Upper lobe of left lung (tissue), 6 donors: Measurements from ENCODE around the gene PBX3. TPM values are rescaled to one million over a fixed set of nuclear protein-coding genes. Genes with fewer than 3 reads are reported as not detected.

ENCODE experiments used
- ATAC-seq, 2 donors: fragments of 200-7000 bp; cut with Tn5 transposase; one replicate each; pipeline ENCODE4 v1.9.1; 2022; ENCODE audit warnings: mild to moderate bottlenecking in 2 of 2, moderate library complexity in 2 of 2; ENCODE audit not compliant: low FRiP score in 2 of 2
- DNase-seq, 2 donors: peaks; one replicate each; pipeline ENCODE4 v3.0.0-alpha.2; 2019 to 2020
- H3K27ac ChIP-seq, 4 donors: fragments of 200-600 bp; sonication (generic); one replicate each; pipeline ENCODE4 v1.5.1; 2016 to 2019
- H3K27me3 ChIP-seq, 4 donors: fragments of 200-600 bp; sonication (generic); one replicate each; pipeline ENCODE4 v1.5.1; 2017 to 2019
- H3K36me3 ChIP-seq, 4 donors: fragments of 200-600 bp; sonication (generic); one replicate each; pipeline ENCODE4 v1.5.1; 2016 to 2019
- H3K4me1 ChIP-seq, 4 donors: fragments of 200-600 bp; sonication (generic); one replicate each; pipeline ENCODE4 v1.5.1; 2018 to 2019
- H3K4me3 ChIP-seq, 4 donors: fragments of 200-600 bp; sonication (generic); one replicate each; pipeline ENCODE4 v1.5.1; 2017 to 2019; ENCODE audit warnings: mild to moderate bottlenecking in 2 of 4, moderate library complexity in 1 of 4
- H3K9me3 ChIP-seq, 4 donors: fragments of 200-600 bp; sonication (generic); one replicate each; pipeline ENCODE4 v1.5.1; 2018 to 2019
- EP300 ChIP-seq, 4 donors: sonication (generic); formaldehyde crosslinking; IDR thresholded peaks; one replicate each; pipeline ENCODE4 v1.5.1; 2017; ENCODE audit warnings: antibody characterized with exemption in 4 of 4, control low read depth in 2 of 4
- POLR2A ChIP-seq, 4 donors: fragments of 450-650 bp; IDR thresholded peaks; one replicate each; pipeline ENCODE4 v1.5.1; 2016 to 2017; ENCODE audit warnings: antibody characterized with exemption in 4 of 4, mild to moderate bottlenecking in 2 of 4
- POLR2AphosphoS5 ChIP-seq, 2 donors: sonication (generic); formaldehyde crosslinking; IDR thresholded peaks; one replicate each; pipeline ENCODE4 v1.5.1; 2017; ENCODE audit warnings: antibody characterized with exemption in 2 of 2
- WGBS, 2 donors: methylation state at CpG; one replicate each; pipeline ENCODE4 v1.1.5; 2017 to 2018; 5-methylcytosine and 5-hydroxymethylcytosine counted together
- total RNA-seq, 6 donors: library from RNA; depleted of rRNA in 4 of 6; stranded (reverse); fragments of >200 nt in 4 of 6; gene quantifications; one replicate each; pipeline versions ENCODE4 v1.1.0 to v1.2.1, GENCODE V29; 2016 to 2021
- TF ChIP-seq, protein P1 (sequence below), 6 experiments: fragments of 450-650 bp in 4 of 6; fragments of 200-600 bp in 2 of 6; sonication (generic) in 2 of 6; IDR thresholded peaks; one replicate each; pipeline ENCODE4 v1.5.1; 2016 to 2019; ENCODE audit warnings: antibody characterized with exemption in 6 of 6
- donor health status: DM: no; HTN: no; CAD: no; lungs with moderate emphysema.
- donor health status: DM: no; HTN: yes; CAD: no; lungs with severe emphysema.

Gene PBX3
- total RNA-seq, 6 donors from 2014 or later, result 25.7 to 57.6 (median 41.9) TPM

- WGBS, 2 donors, result 82 to 83% methylated on average over 3 of the region's 3 CpGs
- Histone ChIP-seq H3K4me1 (no peaks in the 10 kb centered on the region), H3K9me3 (peaks cover 0 to 7% (median 2%) of the 10 kb centered on the region in 4 donors), H3K27me3 (no peaks in the 10 kb centered on the region), H3K4me3 (no peak overlapping the region), H3K36me3 (peaks cover 0 to 10% (median 3%) of the 10 kb centered on the region in 4 donors), H3K27ac (no peak overlapping the region)
- DNase-seq (no peak), ATAC-seq (no peak)
- TF ChIP-seq EP300 (IDR thresholded peaks at IDR 0.05) (no peak), POLR2AphosphoS5 (IDR thresholded peaks at IDR 0.05) (no peak), POLR2A (IDR thresholded peaks at IDR 0.05) (no peak)
- TF ChIP-seq, protein P1, sequence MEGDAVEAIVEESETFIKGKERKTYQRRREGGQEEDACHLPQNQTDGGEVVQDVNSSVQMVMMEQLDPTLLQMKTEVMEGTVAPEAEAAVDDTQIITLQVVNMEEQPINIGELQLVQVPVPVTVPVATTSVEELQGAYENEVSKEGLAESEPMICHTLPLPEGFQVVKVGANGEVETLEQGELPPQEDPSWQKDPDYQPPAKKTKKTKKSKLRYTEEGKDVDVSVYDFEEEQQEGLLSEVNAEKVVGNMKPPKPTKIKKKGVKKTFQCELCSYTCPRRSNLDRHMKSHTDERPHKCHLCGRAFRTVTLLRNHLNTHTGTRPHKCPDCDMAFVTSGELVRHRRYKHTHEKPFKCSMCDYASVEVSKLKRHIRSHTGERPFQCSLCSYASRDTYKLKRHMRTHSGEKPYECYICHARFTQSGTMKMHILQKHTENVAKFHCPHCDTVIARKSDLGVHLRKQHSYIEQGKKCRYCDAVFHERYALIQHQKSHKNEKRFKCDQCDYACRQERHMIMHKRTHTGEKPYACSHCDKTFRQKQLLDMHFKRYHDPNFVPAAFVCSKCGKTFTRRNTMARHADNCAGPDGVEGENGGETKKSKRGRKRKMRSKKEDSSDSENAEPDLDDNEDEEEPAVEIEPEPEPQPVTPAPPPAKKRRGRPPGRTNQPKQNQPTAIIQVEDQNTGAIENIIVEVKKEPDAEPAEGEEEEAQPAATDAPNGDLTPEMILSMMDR (IDR thresholded peaks at IDR 0.05), result no peak
These were observed 223.9 kb downstream of the PBX3 start for GRCh38 chr9:125971050-125971449.

- H3K27me3 ChIP-seq, result no peaks in the 10 kb centered on the region
- no peaks in the 10 kb centered on the region for H3K4me1 ChIP-seq
- no peak overlapping the region for H3K4me3 ChIP-seq
- peaks cover 0 to 7% (median 2%) of the 10 kb centered on the region in 4 donors for H3K9me3 ChIP-seq
- WGBS, 2 donors, result 91 to 94% methylated on average over 10 of the region's 12 CpGs
- TF ChIP-seq EP300 (IDR thresholded peaks at IDR 0.05) (no peak), POLR2AphosphoS5 (IDR thresholded peaks at IDR 0.05) (no peak), POLR2A (IDR thresholded peaks at IDR 0.05) (no peak)
- TF ChIP-seq, protein P1 (IDR thresholded peaks at IDR 0.05), result no peak
- H3K36me3 ChIP-seq, result no peaks in the 10 kb centered on the region
- no peak overlapping the region for H3K27ac ChIP-seq
- no peak for DNase-seq
- ATAC-seq, result no peak
These were observed 225.0 kb downstream of the PBX3 start for GRCh38 chr9:125972012-125972729.

- H3K36me3 ChIP-seq, result no peaks in the 10 kb centered on the region
- TF ChIP-seq POLR2AphosphoS5 (IDR thresholded peaks at IDR 0.05) (no peak), POLR2A (IDR thresholded peaks at IDR 0.05) (no peak), EP300 (IDR thresholded peaks at IDR 0.05) (no peak)
- TF ChIP-seq, protein P1 (IDR thresholded peaks at IDR 0.05), result no peak
- no peak for DNase-seq
- ATAC-seq, result no peak
- H3K27ac ChIP-seq, result no peak overlapping the region
- H3K4me1 ChIP-seq, result no peaks in the 10 kb centered on the region
- H3K27me3 ChIP-seq, result no peaks in the 10 kb centered on the region
- peaks cover 0 to 7% (median 2%) of the 10 kb centered on the region in 4 donors for H3K9me3 ChIP-seq
- no peak overlapping the region for H3K4me3 ChIP-seq
- WGBS, 2 donors, result 88 to 91% methylated on average over 10 of the region's 10 CpGs
These were observed 226.4 kb downstream of the PBX3 start for GRCh38 chr9:125973547-125973946.

DNA sequence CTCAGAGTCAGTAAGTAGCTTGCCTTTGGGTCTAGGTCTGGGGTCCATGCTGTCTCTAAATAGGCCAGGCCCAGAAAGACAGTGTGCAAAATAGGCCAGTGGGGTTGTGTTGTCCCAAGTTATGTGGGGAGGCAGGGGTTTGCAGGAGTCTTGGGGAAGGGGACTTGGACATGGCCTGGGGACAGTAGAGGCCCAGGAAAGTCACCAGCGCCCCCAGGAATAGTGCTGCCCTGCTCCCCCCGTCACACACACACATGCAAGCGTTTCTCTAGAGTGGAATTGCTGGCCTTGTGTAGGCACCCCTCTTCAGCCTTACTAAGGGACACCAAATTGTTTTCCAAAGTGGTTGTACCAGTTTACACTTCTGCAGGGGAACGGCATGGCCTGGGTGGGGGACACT is 227.5 kb downstream of the PBX3 start:
- DNase-seq, result no peak
- H3K36me3 ChIP-seq, result no peaks in the 10 kb centered on the region

More for the DNA sequence above, 227.5 kb downstream of the PBX3 start:
- Histone ChIP-seq H3K4me3 (no peak overlapping the region), H3K27me3 (no peaks in the 10 kb centered on the region), H3K4me1 (no peaks in the 10 kb centered on the region), H3K27ac (no peak overlapping the region), H3K9me3 (peaks cover 0 to 13% (median 8%) of the 10 kb centered on the region in 4 donors)
- no peak for TF ChIP-seq EP300 (IDR thresholded peaks at IDR 0.05)
- no peak for TF ChIP-seq POLR2A (IDR thresholded peaks at IDR 0.05)
- TF ChIP-seq POLR2AphosphoS5 (IDR thresholded peaks at IDR 0.05), result no peak
- TF ChIP-seq, protein P1 (IDR thresholded peaks at IDR 0.05), result no peak
- 92 to 93% methylated on average over 4 of the region's 4 CpGs for WGBS, 2 donors
- no peak for ATAC-seq
